Stimulated activated CD4-positive, alpha-beta T cell treated with anti-CD3 and anti-CD28 coated beads, Interleukin-2, amount 100 ng/mL, for 24 hours (primary cell): Measurements from ENCODE around the gene BBS12.

ENCODE experiments used
- DNase-seq, 2 donors: peaks; one replicate each; pipeline ENCODE4 v3.0.0-alpha.2; 2020

The BBS12 gene

DNA sequence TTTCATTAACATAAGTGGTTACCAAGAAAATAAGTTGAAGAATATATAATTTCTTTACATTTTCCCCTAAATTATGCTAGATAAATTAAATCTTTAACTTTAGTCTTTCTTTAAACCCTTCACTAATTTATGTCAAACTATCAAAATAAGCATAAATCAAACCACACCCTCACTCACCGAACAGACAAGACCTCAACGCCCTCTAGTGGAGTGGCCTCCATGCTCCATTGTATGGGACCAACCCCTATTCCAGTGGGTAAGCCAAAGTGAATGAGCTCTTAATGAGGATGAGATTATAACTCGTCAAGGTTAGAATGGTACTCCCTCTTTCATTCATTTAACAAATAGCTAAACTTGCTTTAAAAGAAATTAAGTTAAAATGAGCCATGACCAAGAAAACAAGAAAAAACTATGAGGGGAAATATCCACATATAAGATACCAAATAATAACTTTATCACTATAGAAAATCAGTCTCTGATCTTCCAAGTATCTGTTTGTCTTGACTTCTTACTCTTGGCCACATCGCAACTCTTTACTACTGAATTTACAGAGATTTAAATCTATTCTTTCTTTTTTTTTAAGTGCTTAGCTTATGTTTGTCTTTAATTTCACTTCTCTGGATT, 15.6 kb upstream of the BBS12 start:
- DNase-seq, result peak; percentile 82 to 88

DNA sequence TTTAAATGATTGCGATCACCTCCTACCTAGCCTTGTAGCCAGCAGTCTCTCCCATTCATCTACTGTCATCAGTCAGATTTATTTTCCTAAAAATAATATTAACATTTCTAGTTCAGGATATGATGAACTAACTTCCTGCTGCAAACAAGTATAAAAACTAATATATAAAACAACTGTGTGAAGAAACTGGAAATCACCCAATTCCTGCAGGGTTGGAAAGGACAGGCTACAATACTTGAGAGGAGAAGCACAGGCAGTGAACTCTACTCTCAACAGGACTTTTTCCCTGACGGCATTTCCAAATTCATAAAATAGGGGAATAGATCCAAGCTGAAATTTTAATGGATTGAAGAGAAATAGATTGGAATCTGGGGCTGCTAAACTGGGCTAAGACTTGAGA, 14.2 kb upstream of the BBS12 start:
- no peak for DNase-seq

DNA sequence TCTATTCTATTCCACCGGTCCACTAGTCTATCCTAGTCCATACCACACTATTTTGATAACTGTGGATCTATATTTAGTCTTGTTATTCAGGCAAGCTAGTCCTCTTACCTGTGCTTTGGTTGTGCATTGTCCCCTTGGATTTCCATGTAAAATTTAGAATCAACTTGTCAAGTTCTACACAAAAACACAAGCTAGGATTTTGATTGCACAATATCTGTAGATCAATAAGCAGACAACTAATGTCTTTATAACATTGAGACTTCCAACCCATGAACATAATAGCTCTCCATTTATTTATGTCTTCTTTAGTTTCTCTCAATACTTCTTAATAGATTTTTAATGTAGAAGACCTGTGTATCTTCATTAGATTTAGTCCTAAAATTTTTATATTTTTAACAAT, 10.2 kb upstream of the BBS12 start:
- DNase-seq, result no peak

DNA sequence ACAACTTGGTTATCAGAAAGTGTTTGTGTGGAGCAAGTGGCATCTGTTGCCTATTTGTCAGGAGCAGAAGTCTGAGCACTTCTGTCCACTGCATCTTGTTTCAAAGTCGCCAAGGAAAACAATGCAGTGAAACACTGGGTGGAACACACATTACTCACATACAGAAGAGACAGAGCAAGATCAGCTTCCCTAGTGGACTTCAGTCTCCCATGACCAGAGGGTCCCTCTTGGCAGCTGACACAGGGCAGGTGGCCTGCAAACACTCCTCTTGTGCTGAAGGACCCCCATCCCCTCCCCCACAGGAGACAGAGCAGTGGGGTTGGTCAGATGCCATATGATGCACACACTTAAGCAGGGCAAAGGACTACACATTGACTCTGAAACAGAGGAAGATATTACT, 3.6 kb upstream of the BBS12 start:
- DNase-seq, result no peak

DNA sequence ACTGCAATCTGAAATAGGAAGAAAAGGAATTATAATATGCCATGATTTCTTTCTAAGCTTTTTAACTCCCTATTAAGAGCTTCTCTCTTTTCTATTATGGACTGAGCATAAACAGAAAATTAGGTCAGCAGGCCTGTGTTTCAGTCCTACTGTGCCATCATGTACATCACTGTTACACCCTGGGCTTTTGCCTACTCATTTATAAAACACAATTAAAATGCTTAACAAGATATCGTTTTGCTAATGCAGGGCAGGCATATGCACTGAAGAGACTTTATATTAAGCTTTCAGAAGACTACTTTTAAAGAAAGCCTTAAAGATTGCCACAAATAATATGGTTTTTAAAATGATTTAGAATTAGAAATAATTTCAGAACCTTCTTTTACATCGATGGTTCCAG, 828 bp upstream of the BBS12 start:
- no peak for DNase-seq

DNA sequence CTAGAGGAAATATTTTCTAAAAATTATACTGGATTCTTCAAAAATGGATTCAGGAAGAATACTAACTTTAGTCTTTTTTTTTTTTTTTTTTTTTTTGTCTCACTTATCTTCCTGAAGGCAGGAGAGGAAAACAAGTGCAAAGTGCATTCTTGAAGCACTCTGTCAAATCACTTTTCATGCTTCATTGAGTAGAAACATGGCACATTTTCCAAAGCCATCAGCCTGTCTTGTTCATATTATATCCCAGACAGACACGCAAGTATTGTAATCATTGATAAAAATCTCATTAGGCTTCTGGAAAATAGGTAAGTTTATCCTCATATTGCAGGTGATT, 1.2 kb downstream of the BBS12 start:
- DNase-seq, result no peak

DNA sequence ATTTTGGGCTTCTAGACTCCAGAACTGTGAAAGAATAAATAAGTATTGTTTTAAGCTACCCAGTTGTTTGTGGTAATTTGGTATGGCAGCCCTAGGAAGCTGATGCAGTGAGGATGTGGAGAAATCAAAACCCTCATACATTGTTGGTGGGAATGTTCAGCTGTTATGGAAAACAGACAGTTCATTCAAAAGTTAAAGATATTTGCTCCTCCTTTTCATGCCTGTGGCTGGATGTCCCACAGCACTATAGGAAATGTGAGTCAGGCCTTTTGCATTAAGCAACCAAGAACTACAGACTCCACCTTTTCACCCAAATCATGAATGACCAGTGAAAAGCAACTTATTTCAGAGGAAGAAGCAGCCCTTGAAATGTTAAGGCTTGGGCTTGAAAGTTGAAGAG, 6.7 kb downstream of the BBS12 start:
- DNase-seq, result no peak

DNA sequence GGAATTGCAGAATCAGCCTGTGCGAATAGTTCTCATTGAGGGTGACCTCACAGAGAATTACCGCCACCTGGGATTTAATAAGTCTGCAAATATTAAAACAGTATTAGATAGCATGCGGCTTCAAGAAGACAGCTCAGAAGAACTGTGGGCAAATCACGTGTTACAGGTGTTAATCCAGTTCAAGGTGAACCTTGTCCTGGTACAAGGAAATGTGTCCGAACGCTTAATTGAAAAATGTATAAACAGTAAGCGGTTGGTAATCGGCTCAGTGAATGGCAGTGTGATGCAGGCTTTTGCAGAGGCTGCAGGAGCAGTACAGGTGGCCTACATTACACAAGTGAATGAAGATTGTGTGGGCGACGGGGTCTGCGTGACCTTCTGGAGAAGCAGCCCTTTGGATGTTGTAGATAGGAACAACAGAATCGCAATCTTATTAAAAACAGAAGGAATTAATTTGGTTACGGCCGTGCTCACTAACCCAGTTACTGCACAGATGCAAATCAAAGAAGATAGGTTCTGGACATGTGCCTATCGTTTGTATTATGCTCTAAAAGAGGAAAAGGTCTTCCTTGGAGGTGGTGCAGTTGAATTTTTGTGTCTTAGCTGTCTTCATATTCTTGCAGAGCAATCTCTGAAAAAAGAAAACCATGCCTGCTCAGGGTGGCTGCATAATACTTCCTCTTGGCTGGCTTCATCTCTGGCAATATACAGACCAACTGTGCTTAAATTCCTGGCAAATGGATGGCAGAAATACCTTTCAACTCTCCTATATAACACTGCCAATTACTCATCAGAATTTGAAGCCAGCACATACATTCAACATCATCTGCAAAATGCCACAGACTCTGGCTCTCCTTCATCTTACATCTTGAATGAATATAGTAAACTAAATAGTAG, 10.7 kb downstream of the BBS12 start:
- no peak for DNase-seq

DNA sequence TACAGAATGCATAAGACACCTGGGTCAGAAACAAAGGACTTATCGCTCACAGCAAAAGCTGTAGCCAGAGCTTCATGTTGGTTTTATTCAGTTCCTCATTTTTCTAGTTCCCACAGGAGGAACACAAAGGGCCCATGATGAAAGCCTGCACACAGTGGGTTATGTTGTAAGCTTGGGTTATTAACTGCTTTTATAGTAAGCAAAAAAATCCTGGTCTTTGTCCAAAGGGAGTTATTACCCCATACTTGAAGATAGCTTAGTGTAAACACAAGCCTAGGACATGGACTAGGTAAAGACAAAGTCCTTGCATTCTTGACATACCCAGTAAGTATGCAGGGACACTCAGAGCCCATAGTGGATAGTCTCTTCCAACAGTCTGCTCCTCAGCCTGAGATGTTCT, 11.7 kb downstream of the BBS12 start:
- no peak for DNase-seq

DNA sequence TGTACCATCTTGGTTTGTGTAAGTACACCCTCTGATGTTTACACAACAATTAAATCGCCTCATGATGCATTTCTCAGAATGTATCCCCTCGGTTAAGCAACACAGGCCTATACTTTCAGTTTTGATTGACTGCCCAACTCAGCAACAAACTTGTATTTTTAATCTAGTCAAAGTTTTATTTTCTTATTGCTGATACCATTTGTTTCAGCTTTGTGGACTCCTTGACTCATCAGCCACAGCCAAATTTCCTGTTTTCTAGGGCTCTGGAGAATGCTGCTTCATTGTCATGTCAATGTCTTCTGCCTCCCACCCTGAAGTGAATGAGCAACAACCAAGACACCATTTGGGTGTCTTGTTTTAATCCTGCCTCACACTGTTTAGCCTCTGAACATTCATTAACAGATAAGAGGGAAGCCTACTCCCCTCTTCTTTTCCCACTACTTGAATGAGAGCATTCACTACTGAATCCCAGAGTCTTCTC, 14.0 kb downstream of the BBS12 start:
- no peak for DNase-seq

DNA sequence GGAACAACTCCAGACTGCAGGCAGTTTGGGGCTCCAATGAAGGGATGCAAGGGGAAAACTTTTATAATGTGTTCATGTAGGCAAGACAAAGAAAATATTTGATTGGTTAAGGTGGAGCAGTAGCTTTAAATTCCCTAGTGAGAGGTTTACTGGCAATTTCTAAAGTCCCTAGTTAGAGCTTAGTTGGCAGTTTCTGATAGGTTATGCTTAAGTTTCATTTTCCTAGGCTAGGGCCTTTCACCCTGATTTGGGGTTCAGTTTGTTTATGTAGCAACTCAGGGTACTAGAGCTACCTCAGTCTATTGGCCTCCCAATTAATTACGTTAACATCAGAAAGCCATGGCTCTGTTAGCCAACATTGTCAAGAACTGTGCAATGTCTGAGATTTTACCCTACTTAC, 14.6 kb downstream of the BBS12 start:
- DNase-seq, result no peak

DNA sequence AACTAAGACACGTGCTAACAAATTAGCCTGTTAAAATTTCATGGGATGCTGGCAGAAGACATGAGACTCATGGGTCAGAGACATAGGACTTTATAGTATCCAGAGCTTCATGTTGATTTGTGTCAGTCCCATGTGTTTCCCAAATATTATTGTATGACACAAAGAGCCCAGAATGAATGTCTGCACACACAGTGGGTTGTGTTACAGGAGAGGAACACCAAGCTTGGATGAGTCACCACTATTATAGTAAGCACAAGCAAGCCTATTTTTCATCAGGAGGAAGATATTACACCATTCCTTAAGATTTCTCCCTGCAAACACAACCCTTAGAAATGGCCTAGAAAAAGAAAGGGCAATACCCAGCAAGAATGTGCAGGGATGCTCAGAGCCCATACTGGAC, 15.4 kb downstream of the BBS12 start:
- no peak for DNase-seq

DNA sequence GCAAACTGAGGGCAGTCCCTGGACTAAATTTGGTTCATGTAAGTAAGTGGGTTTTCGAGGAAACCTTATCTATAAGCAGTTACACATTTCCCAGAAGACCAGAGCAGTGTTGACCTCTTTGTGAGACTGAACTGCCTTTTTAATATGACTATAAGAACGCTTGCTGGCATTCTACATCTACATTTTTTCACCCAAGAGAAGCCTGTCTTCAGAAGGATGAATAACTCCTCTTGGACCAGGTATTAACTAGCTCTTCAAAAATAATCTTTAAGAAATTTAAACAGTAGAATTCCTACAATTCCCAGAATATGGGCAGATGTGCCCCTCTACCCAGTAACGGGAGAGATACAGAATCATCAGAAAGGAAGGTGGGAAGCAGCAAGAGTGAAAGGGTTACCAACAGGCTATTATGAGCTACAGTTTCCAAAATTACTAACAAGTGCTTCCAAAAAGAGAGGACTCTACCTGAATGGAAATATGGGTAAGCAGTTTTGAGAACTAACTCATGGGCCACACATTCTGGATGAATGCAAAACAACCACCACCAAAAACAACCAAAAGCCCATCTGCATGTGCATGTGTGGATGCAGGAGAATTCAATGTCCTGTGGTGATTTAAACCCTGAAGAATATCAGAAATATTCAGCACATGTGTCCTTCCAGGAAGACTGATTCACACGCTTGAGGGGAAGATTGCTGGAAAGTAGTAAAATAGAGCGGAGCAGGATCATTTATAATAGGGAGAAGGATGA, 17.4 kb downstream of the BBS12 start:
- DNase-seq, result no peak

DNA sequence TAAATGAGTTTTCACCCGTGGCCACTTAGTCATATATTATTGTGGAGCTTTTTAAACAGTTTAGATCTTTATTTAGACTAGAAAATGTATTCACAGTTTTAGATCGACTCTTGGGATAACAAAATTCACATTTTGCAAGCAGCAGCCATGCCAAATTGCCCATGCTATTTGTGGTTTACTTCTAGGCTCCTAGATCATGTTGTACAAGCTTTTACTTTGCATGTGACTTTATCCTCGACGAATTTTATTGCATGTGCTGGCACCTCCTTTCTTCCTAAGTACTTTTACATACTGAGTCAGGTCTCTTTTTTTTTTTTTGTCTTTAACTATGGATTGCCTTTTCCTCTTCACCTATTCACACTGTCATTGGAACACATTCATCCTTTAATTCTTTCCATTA, 23.2 kb downstream of the BBS12 start:
- no peak for DNase-seq

DNA sequence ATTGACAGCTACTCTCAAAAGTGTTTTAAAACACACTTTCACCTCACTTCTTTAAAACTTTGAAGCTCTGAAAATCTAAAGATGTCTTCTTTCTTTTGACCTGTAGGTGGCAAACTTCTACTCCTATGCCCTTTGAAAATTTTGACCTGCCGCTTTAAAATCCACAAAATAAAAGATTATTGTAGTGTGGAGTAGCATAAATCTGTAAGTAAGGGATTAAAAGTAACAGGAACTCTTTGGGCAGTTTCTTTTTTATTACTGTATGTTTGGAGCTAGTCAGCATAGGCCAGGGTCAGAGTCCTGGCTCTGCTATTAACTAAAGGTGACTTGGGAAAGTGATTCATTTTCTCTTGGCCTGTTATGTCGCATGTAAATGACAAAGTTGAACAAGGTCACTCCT, 25.5 kb downstream of the BBS12 start:
- DNase-seq, result no peak

DNA sequence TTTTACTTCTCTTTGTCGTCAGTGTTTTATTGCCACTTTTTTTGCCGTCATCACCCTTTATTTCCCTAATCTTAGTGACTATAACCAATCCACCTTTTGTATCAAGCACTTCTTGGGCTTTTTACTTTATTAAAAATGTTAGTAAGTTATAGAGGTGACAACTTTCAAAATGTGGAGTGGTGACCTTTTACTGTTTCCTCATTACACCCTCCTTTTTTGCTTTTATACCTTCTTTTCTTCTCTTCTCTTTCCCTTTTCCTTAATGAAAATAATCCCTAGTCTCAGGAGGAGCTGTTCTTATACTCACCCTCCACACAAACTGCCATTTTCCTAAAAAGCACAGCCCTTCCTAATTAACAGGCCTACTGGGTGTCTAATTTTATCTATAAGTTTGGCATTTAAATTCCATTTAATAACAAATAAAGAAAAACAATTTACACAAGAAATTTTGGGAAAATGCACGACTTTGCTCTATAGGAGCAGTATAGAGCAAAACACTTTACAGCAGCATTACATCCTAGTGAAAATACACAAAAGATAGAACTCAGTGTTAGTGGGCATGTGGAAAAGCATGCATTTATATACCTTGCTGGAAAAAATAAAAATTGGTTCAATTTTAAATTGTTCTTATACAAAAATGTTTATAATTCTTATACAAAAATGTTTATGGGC, 27.3 kb downstream of the BBS12 start:
- DNase-seq, result no peak

DNA sequence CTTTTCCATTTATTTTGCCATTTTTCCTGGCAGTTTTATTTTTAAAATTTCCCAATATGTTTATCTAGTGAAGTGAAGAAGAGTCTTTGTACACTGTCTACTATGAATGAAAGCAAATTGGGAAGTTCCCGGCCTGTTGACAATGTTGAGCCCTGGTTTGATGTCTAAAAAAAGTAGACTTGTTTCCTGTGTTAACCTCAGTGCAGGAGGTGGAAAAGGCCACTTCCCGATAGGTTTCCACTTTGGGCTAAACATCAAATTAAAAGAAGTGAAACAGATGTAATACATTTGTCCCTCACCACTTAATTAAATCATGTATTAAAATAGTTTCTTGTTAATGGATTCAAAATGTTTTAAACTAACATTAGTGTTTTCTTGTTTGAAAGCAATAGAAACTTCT, 30.0 kb downstream of the BBS12 start:
- DNase-seq, result no peak

DNA sequence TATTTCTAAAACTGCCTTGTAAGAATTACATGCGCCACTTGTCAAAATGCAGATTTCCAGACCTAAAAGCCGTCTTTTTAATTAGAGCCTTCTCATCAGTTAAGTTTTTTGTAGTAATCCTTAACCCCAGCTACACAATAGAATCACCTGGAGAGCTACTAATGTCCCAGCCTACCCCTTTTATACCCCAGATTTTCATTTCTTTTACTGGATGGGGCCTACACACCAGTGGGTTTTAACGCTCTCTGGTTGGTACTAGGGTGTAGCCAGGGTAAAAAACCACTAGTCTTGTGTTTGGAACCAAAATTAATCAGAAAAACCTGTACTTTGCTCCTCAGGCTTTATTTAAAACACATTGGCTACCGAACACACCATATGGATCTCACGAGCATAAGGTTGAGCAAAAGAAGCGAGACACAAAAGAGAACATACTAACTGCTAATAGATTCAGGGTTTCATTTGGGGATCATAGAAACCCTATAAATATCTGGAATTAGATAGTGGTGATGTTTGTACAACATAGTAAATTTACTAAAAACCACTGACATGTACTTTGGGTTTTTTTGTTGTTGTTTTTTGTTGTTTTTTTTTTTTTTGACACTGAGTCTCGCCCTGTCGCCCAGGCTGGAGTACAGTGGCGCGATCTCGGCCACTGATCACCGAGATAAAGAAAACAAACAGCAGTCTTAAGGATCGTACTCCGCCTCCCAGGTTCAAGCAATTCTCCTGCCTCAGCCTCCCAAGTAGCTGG, 30.6 kb downstream of the BBS12 start:
- DNase-seq, result no peak

DNA sequence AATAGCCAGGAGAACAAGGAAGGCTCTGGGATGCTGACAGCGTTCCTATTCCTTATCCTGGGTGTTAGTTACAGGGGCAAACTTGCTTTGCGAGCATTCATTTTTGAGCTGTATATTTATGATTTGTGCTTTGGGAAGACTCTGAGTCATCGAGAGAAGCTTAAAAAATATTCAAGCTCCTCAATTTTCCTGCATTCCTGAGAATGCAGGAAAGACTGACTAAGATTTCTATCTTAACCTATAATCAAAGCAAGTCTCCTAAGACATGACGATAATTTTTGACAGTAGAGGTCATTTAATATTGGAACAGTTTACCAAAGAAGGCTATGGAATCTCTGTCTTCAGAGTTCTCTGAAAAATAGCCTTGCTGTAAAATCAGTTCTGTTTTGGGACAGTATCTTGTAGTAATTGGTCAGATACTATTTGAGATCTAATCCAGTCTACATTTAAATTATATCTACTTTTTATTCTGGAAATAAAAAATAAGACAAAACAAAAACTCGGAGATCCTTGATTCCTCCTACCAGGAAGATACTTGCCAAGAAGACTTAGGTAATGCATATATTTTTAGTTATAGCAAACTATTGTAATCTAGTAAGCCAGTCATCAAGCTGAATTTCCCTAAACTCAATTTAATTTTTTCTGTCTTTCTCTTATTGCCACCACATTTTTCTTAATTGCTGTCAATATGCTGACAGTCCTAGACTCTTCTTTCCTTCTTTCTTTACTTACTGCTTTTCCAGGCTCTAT, 31.7 kb downstream of the BBS12 start:
- no peak for DNase-seq

DNA sequence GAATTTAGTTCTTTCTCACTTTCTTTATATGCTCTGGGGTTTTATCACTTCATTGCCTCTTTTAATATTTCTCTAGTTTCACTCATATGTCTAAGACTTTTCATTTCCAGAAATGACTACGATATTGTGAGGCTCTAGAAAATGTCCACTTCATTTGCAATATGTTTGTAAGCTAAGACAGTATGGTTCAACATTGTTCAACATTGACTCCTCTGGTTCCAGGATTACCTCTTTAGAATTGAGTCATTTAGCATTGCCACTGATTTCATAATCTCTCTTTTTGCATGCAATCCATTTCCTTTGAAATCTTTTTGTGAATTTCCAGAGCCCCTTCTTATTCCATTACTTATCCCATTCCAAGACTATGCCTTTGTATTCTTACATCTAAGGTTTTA, 32.3 kb downstream of the BBS12 start:
- no peak for DNase-seq

DNA sequence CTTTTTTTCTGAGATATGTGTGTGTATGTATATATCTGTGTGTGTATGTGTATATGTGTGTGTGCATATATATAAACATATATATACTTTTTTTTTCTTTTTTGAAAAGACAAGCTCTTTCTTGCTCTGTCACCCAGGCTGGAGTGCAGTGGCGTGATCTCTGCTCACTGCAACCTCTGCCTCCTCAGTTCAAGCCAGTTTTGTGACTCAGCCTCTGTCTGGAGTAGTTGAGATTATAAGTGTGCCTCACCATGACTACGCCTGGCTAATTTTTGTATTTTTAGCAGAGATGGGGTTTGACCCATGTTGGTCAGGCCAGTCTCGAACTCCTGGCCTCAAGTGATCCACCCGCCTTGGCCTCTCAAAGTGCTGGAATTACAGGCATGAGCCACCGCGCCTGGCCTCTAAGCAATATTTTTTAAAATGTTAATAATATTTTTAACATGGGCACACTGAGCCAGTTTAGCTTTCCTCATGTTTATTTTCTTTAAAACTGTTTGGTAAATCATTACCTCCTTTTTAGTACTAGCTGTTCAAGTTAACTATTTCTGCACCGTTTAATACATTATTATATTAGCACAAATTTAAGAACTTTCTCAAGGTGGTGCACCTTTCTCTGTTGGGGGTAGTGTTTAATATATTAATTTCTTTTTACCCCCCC, 33.3 kb downstream of the BBS12 start:
- no peak for DNase-seq
